K562 (cell line): ENCODE measurements around the gene ZNF451.

ENCODE experiments used
- POLR2AphosphoS5 ChIP-seq: IDR thresholded peaks from 2 replicates; pipeline ENCODE4 v1.6.1; 2011; ENCODE audit warnings: mild to moderate bottlenecking, low read depth, low read length, moderate library complexity; ENCODE audit not compliant: control insufficient read depth, insufficient read depth
- RNF2 ChIP-seq: sonication (generic); IDR thresholded peaks from 2 replicates; pipeline ENCODE4 v1.6.1; 2016
- SOX6 ChIP-seq: fragments of 450-650 bp; IDR thresholded peaks from 2 replicates; pipeline ENCODE4 v1.6.1; 2014; ENCODE audit warnings: mild to moderate bottlenecking
- TF ChIP-seq, protein P1 (sequence below): fragments of 450-650 bp; formaldehyde crosslinking; IDR thresholded peaks from 2 replicates; pipeline ENCODE4 v1.4.0; 2020; ENCODE audit warnings: mild to moderate bottlenecking, moderate library complexity
- TF ChIP-seq, protein P2 (sequence below), 2 experiments: fragments of 450-650 bp; formaldehyde crosslinking in 1 of 2; IDR thresholded peaks; 2 replicates each; pipeline versions ENCODE4 v1.4.0 to v1.6.1; 2014 to 2020; ENCODE audit warnings: mild to moderate bottlenecking in 2 of 2, borderline replicate concordance in 1 of 2, low read depth in 1 of 2
- TF ChIP-seq, protein P3 (sequence below): IDR thresholded peaks from 2 replicates; pipeline ENCODE4 v1.6.1; 2016; ENCODE audit warnings: missing genetic modification characterization, missing compliant biosample characterization

DNA sequence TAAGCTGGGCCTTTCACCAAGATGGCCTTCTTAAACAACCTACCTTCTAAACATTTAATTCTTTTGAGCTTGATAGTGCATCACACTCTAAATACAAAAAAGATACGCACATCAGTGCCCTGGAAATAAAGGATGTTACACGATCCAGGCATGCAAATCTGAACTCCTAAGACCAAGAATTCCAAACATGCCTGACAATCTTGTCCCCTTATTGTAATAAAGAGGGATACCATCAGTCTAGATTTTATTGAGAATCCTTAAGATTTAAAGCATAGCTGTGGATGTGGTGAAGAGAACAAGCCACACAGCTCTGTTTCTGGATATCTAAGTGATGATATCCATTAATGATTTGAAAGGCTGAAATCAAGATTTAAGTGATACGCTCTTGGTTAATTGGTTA lies 13.0 kb downstream of the ZNF451 start:
- no peak for TF ChIP-seq SOX6
- TF ChIP-seq, protein P1, sequence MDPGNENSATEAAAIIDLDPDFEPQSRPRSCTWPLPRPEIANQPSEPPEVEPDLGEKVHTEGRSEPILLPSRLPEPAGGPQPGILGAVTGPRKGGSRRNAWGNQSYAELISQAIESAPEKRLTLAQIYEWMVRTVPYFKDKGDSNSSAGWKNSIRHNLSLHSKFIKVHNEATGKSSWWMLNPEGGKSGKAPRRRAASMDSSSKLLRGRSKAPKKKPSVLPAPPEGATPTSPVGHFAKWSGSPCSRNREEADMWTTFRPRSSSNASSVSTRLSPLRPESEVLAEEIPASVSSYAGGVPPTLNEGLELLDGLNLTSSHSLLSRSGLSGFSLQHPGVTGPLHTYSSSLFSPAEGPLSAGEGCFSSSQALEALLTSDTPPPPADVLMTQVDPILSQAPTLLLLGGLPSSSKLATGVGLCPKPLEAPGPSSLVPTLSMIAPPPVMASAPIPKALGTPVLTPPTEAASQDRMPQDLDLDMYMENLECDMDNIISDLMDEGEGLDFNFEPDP (CRISPR knock-in tag): no peak
- no peak for TF ChIP-seq POLR2AphosphoS5
- TF ChIP-seq, protein P2, sequence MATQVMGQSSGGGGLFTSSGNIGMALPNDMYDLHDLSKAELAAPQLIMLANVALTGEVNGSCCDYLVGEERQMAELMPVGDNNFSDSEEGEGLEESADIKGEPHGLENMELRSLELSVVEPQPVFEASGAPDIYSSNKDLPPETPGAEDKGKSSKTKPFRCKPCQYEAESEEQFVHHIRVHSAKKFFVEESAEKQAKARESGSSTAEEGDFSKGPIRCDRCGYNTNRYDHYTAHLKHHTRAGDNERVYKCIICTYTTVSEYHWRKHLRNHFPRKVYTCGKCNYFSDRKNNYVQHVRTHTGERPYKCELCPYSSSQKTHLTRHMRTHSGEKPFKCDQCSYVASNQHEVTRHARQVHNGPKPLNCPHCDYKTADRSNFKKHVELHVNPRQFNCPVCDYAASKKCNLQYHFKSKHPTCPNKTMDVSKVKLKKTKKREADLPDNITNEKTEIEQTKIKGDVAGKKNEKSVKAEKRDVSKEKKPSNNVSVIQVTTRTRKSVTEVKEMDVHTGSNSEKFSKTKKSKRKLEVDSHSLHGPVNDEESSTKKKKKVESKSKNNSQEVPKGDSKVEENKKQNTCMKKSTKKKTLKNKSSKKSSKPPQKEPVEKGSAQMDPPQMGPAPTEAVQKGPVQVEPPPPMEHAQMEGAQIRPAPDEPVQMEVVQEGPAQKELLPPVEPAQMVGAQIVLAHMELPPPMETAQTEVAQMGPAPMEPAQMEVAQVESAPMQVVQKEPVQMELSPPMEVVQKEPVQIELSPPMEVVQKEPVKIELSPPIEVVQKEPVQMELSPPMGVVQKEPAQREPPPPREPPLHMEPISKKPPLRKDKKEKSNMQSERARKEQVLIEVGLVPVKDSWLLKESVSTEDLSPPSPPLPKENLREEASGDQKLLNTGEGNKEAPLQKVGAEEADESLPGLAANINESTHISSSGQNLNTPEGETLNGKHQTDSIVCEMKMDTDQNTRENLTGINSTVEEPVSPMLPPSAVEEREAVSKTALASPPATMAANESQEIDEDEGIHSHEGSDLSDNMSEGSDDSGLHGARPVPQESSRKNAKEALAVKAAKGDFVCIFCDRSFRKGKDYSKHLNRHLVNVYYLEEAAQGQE (IDR thresholded peaks at IDR 0.05; ENCODE audit: borderline replicate concordance): no peak
- TF ChIP-seq, protein P2 (CRISPR knock-in tag; IDR thresholded peaks at IDR 0.05; ENCODE audit: low read depth): no peak
- TF ChIP-seq RNF2: no peak
- TF ChIP-seq, protein P3, sequence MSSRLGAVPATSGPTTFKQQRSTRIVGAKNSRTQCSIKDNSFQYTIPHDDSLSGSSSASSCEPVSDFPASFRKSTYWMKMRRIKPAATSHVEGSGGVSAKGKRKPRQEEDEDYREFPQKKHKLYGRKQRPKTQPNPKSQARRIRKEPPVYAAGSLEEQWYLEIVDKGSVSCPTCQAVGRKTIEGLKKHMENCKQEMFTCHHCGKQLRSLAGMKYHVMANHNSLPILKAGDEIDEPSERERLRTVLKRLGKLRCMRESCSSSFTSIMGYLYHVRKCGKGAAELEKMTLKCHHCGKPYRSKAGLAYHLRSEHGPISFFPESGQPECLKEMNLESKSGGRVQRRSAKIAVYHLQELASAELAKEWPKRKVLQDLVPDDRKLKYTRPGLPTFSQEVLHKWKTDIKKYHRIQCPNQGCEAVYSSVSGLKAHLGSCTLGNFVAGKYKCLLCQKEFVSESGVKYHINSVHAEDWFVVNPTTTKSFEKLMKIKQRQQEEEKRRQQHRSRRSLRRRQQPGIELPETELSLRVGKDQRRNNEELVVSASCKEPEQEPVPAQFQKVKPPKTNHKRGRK (tag): no peak
